A549 (cell line): Measurements from ENCODE around the gene NFAM1. TPM values are rescaled to one million over a fixed set of nuclear protein-coding genes. Genes with fewer than 3 reads are reported as not detected.
A peak's percentile ranks its signal among the peaks of the same experiment; 100 is the strongest.

Experiments used
- ATAC-seq, 2 experiments: fragments of 200-7000 bp in 1 of 2; fragments of >200 bp in 1 of 2; cut with Nextera tagmentation in 1 of 2; cut with Tn5 transposase in 1 of 2; 3 replicates each; pipeline versions ENCODE4 v1.8.0 to v1.9.1; 2018 to 2020; ENCODE audit warnings: mild to moderate bottlenecking in 1 of 2, moderate library complexity in 1 of 2
- CTCF ChIA-PET: fragments of 300-600 bp; sonication (Branson Sonifier 250); formaldehyde crosslinking; extraction: SDS; loops from one replicate; lab custom pipeline; 2021; ENCODE audit warnings: antibody characterized with exemption, inconsistent platforms; lab: Yijun Ruan, JAX
- POLR2A ChIA-PET: fragments of 350-600 bp; formaldehyde crosslinking; extraction: SDS; loops from one replicate; lab custom pipeline; 2021; ENCODE audit warnings: antibody characterized with exemption, inconsistent platforms; lab: Yijun Ruan, JAX
- DNase-seq, 2 experiments: peaks; one replicate each; pipeline versions ENCODE4 v3.0.0 to v3.0.0-alpha.2; 2011 to 2016; ENCODE audit warnings: low read depth in 1 of 2, low spot score in 1 of 2
- FAIRE-seq: peaks from 2 replicates; lab custom pipeline; 2011; peaks lifted over from hg19 to GRCh38; lab: Jason Lieb, UNC
- H3K27ac ChIP-seq, 2 experiments: fragments of >200 bp; sonication (Bioruptor Twin); formaldehyde crosslinking; 3 replicates each; pipeline ENCODE4 v1.5.1; 2016 to 2017
- H3K4me1 ChIP-seq: fragments of >200 bp; sonication (Bioruptor Twin); formaldehyde crosslinking; 3 replicates; pipeline ENCODE4 v1.6.1; 2016
- H3K4me2 ChIP-seq: fragments of >200 bp; sonication (Bioruptor Twin); formaldehyde crosslinking; 3 replicates; pipeline ENCODE4 v1.6.1; 2016
- H3K4me3 ChIP-seq: fragments of >200 bp; sonication (Bioruptor Twin); formaldehyde crosslinking; 3 replicates; pipeline ENCODE4 v1.5.1; 2016
- H3K9me3 ChIP-seq: fragments of >200 bp; sonication (Bioruptor Twin); formaldehyde crosslinking; 3 replicates; pipeline ENCODE4 v1.6.1; 2016
- BCL3 ChIP-seq: fragments of >200 bp; sonication (Bioruptor Twin); formaldehyde crosslinking; IDR thresholded peaks from 3 replicates; pipeline ENCODE4 v1.6.1; 2016
- CBX8 ChIP-seq: fragments of 200-600 bp; sonication (generic); IDR thresholded peaks from 2 replicates; pipeline ENCODE4 v1.6.1; 2016
- CEBPB ChIP-seq, 2 experiments: fragments of >200 bp in 1 of 2; sonication (Bioruptor Twin) in 1 of 2; formaldehyde crosslinking in 1 of 2; IDR thresholded peaks; 2 replicates each; pipeline ENCODE4 v1.6.1; 2012 to 2016
- CHD2 ChIP-seq: fragments of 150-350 bp; IDR thresholded peaks from 2 replicates; pipeline ENCODE4 v1.6.1; 2014; ENCODE audit warnings: low read length; ENCODE audit not compliant: partially characterized antibody
- CHD4 ChIP-seq: fragments of 200-600 bp; sonication (generic); IDR thresholded peaks from 2 replicates; pipeline ENCODE4 v1.6.1; 2016; ENCODE audit warnings: antibody characterized with exemption, mild to moderate bottlenecking, borderline replicate concordance
- E2F6 ChIP-seq: IDR thresholded peaks from 2 replicates; pipeline ENCODE4 v1.6.1; 2012; ENCODE audit warnings: low read depth, borderline replicate concordance
- EHF ChIP-seq: fragments of 250-450 bp; sonication (Bioruptor Pico); IDR thresholded peaks from 2 replicates; pipeline ENCODE4 v1.5.0; 2020; ENCODE audit warnings: mild to moderate bottlenecking
- EHMT2 ChIP-seq: fragments of 200-600 bp; sonication (generic); IDR thresholded peaks from 2 replicates; pipeline ENCODE4 v1.6.1; 2016; ENCODE audit warnings: antibody characterized with exemption, low read depth, mild to moderate bottlenecking, moderate library complexity
- ELK1 ChIP-seq: fragments of 150-350 bp; IDR thresholded peaks from 2 replicates; pipeline ENCODE4 v1.6.1; 2014; ENCODE audit warnings: low read depth, mild to moderate bottlenecking, low read length
- EP300 ChIP-seq, 2 experiments: fragments of >200 bp; sonication (Bioruptor Twin); formaldehyde crosslinking; IDR thresholded peaks; 2 replicates in 1 of 2; 3 replicates in 1 of 2; pipeline ENCODE4 v1.6.1; 2016 to 2017
- ESRRA ChIP-seq: fragments of 150-350 bp; IDR thresholded peaks from 2 replicates; pipeline ENCODE4 v1.6.1; 2014; ENCODE audit warnings: mild to moderate bottlenecking, low read length, borderline replicate concordance
- FOSL2 ChIP-seq, 2 experiments: fragments of 450-650 bp in 1 of 2; fragments of >200 bp in 1 of 2; sonication (Bioruptor Twin) in 1 of 2; formaldehyde crosslinking; IDR thresholded peaks; 2 replicates each; pipeline versions ENCODE4 v1.5.0 to v1.6.1; 2016 to 2020; ENCODE audit warnings: mild to moderate bottlenecking in 1 of 2, moderate library complexity in 1 of 2
- HDAC2 ChIP-seq: fragments of 200-600 bp; sonication (generic); IDR thresholded peaks from 2 replicates; pipeline ENCODE4 v1.6.1; 2016
- HMGXB4 ChIP-seq: fragments of 250-450 bp; sonication (Bioruptor Pico); IDR thresholded peaks from 2 replicates; pipeline ENCODE4 v1.5.0; 2021; ENCODE audit warnings: mild to moderate bottlenecking, moderate library complexity, borderline replicate concordance
- HOXA7 ChIP-seq: fragments of 250-450 bp; sonication (Bioruptor Pico); IDR thresholded peaks from 2 replicates; pipeline ENCODE4 v1.5.0; 2020; ENCODE audit warnings: mild to moderate bottlenecking, moderate library complexity
- HOXB5 ChIP-seq: fragments of 250-450 bp; sonication (Bioruptor Pico); IDR thresholded peaks from 2 replicates; pipeline ENCODE4 v1.5.0; 2020; ENCODE audit warnings: mild to moderate bottlenecking, moderate library complexity
- JUN ChIP-seq, 2 experiments: fragments of >200 bp; sonication (Bioruptor Twin); formaldehyde crosslinking; IDR thresholded peaks; 2 replicates in 1 of 2; 3 replicates in 1 of 2; pipeline ENCODE4 v1.6.1; 2016 to 2017
- JUNB ChIP-seq: fragments of >200 bp; sonication (Bioruptor Twin); formaldehyde crosslinking; IDR thresholded peaks from 2 replicates; pipeline ENCODE4 v1.6.1; 2016
- KDM1A ChIP-seq: fragments of 200-600 bp; sonication (generic); IDR thresholded peaks from 2 replicates; pipeline ENCODE4 v1.6.1; 2016; ENCODE audit warnings: low read depth, mild to moderate bottlenecking
- KDM5A ChIP-seq: fragments of 200-600 bp; sonication (generic); IDR thresholded peaks from 2 replicates; pipeline ENCODE4 v1.6.1; 2016; ENCODE audit warnings: antibody characterized with exemption, mild to moderate bottlenecking
- MAFK ChIP-seq: fragments of 450-650 bp; IDR thresholded peaks from 2 replicates; pipeline ENCODE4 v1.6.1; 2014; ENCODE audit not compliant: partially characterized antibody
- MAZ ChIP-seq: fragments of 150-350 bp; IDR thresholded peaks from 2 replicates; pipeline ENCODE4 v1.6.1; 2014; ENCODE audit warnings: antibody characterized with exemption, low read depth, low read length, borderline replicate concordance
- PHF8 ChIP-seq: fragments of 200-600 bp; sonication (generic); IDR thresholded peaks from 2 replicates; pipeline ENCODE4 v1.6.1; 2016; ENCODE audit warnings: low read depth, mild to moderate bottlenecking, antibody characterized with exemption, moderate library complexity, borderline replicate concordance
- RAD21 ChIP-seq, 2 experiments: fragments of >200 bp in 1 of 2; sonication (Bioruptor Twin) in 1 of 2; formaldehyde crosslinking in 1 of 2; IDR thresholded peaks in 1 of 2; conservative IDR thresholded peaks in 1 of 2; 2 replicates in 1 of 2; 3 replicates in 1 of 2; pipeline ENCODE4 v1.6.1; 2012 to 2018; ENCODE audit warnings: inconsistent platforms in 1 of 2
- RARB ChIP-seq: fragments of 250-450 bp; sonication (Bioruptor Pico); IDR thresholded peaks from 2 replicates; pipeline ENCODE4 v1.8.0; 2021; ENCODE audit warnings: mild to moderate bottlenecking, moderate library complexity
- RNF2 ChIP-seq: fragments of 200-600 bp; sonication (generic); IDR thresholded peaks from 2 replicates; pipeline ENCODE4 v1.6.1; 2016; ENCODE audit warnings: low read depth, mild to moderate bottlenecking, antibody characterized with exemption, moderate library complexity, borderline replicate concordance
- SMC3 ChIP-seq: fragments of >200 bp; sonication (Bioruptor Twin); formaldehyde crosslinking; IDR thresholded peaks from 3 replicates; pipeline ENCODE4 v1.6.1; 2018; ENCODE audit warnings: inconsistent platforms
- SREBF2 ChIP-seq: fragments of 450-650 bp; IDR thresholded peaks from 2 replicates; pipeline ENCODE4 v1.6.1; 2014; ENCODE audit warnings: mild to moderate bottlenecking, moderate library complexity
- TFCP2L1 ChIP-seq: fragments of 250-450 bp; sonication (Bioruptor Pico); IDR thresholded peaks from 2 replicates; pipeline ENCODE4 v1.5.0; 2021; ENCODE audit warnings: mild to moderate bottlenecking
- ZC3H11A ChIP-seq: fragments of 450-650 bp; IDR thresholded peaks from 2 replicates; pipeline ENCODE4 v1.6.1; 2014; ENCODE audit warnings: antibody characterized with exemption, mild to moderate bottlenecking
- ZFP36 ChIP-seq: fragments of 450-650 bp; IDR thresholded peaks from 2 replicates; pipeline ENCODE4 v1.6.1; 2014; ENCODE audit warnings: borderline replicate concordance; ENCODE audit not compliant: partially characterized antibody
- ZSCAN20 ChIP-seq: fragments of 250-450 bp; sonication (Bioruptor Pico); IDR thresholded peaks from 2 replicates; pipeline ENCODE4 v1.8.0; 2022; ENCODE audit warnings: mild to moderate bottlenecking, moderate library complexity
- WGBS: methylation state at CpG from one replicate; pipeline ENCODE4 v1.1.6; 2017; ENCODE audit errors: missing lambda C conversion rate; 5-methylcytosine and 5-hydroxymethylcytosine counted together
- polyA plus RNA-seq, 4 experiments: library from polyadenylated mRNA; depleted of rRNA in 3 of 4; stranded (reverse); fragments of >200 nt; fragmentation: RNase III in 1 of 4; extraction: RNeasy Plus Mini Kit Qiagen cat#74134 plus additional on column Dnase treatment in 1 of 4; gene quantifications; 2 replicates in 3 of 4; 3 replicates in 1 of 4; pipeline ENCODE4 v1.2.3, GENCODE V29; 2011 to 2017
- TF ChIP-seq, protein P1 (sequence below): fragments of >200 bp; sonication (Bioruptor Twin); formaldehyde crosslinking; IDR thresholded peaks from 3 replicates; pipeline ENCODE4 v1.5.1; 2016

Gene NFAM1
- polyA plus RNA-seq, 2 of the 4 experiments (the other 2 are of a cell fraction) = not detected

DNA sequence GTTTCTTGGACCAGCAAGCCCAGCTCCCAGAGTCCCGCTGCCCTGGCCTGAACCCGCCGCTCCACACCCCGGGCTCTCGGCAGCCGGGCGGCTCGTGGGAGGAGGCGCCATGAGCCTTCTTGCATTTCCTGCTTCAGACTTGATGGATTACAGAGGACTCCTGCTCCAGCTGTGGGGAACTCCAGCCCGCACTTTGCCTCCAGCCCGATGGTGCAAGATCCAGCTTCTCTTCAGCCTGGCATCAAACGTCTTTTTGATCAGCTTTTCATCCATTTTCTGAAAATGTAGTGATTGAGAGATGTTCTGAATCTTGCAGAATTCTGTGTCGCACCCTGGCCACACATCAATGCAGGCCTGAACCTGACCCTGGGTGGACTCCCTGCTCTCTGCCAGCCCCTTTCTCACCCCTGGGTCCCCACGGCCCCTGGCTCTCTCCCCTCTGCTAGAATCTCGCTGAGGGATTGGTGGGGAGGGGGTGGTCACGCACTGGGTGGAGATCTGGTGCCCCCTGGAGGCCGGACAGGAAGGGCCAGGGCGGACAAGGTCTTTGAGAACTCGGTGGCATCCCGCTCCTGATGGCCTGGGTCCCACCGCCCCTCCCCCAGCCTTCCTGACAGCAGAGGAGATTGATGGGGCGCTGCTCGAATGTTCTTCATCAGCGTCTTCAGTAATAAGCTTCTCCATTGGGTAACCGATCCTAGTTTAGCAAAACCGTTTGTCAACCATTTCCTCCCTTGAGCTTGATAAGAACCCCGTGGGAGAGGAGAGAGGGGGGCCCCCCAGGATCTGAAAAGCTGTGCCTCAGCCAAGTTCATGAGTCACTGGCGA is 12.1 kb upstream of the NFAM1 start:
- WGBS = 3% methylated on average over 10 of the region's 28 CpGs
- CTCF ChIA-PET = interaction anchor here (0.6 to 5.0 kb wide), 40 partner anchors 8 to 747 kb away, joined by 3 to 32 read pairs (median 4); partner anchors contain the start of genes NDUFA6 and SMDT1
- Histone ChIP-seq H3K9me3 (no peaks in the 10 kb centered on the region), H3K4me2 (peak overlapping the region; percentile 93), H3K27ac (peak overlapping the region; percentile 68 to 74), H3K4me1 (peaks cover 5% of the 10 kb centered on the region; the same call in 1 of the 3 replicates), H3K4me3 (peak overlapping the region; percentile 30)
- peak; percentile 67 to 74 for DNase-seq
- ATAC-seq = peak; percentile 84 to 90
- POLR2A ChIA-PET = interaction anchor here (1.2 kb wide), 1 partner anchor 365 kb away, joined by 3 read pairs; the partner anchor contains the start of gene SMDT1
- no peak for FAIRE-seq
- no peak for TF ChIP-seq HMGXB4 (CRISPR knock-in tag)
- no peak for TF ChIP-seq EP300 (IDR thresholded peaks at IDR 0.05)
- no peak for TF ChIP-seq E2F6
- no peak for TF ChIP-seq KDM5A
- no peak for TF ChIP-seq EHMT2
- TF ChIP-seq, protein P1, sequence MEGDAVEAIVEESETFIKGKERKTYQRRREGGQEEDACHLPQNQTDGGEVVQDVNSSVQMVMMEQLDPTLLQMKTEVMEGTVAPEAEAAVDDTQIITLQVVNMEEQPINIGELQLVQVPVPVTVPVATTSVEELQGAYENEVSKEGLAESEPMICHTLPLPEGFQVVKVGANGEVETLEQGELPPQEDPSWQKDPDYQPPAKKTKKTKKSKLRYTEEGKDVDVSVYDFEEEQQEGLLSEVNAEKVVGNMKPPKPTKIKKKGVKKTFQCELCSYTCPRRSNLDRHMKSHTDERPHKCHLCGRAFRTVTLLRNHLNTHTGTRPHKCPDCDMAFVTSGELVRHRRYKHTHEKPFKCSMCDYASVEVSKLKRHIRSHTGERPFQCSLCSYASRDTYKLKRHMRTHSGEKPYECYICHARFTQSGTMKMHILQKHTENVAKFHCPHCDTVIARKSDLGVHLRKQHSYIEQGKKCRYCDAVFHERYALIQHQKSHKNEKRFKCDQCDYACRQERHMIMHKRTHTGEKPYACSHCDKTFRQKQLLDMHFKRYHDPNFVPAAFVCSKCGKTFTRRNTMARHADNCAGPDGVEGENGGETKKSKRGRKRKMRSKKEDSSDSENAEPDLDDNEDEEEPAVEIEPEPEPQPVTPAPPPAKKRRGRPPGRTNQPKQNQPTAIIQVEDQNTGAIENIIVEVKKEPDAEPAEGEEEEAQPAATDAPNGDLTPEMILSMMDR = peak; percentile 63
- no peak for TF ChIP-seq JUNB
- no peak for TF ChIP-seq RARB (CRISPR knock-in tag)
- TF ChIP-seq PHF8 = no peak
- peak; percentile 73 for TF ChIP-seq RAD21 (conservative IDR thresholded peaks at IDR 0.05 in 1 of 2, IDR thresholded peaks at IDR 0.05 in 1 of 2)
- no peak for TF ChIP-seq HOXA7 (CRISPR knock-in tag)
- no peak for TF ChIP-seq ESRRA
- TF ChIP-seq CEBPB (IDR thresholded peaks at IDR 0.05) = peak in 1 of 2 experiments; percentile 34; a peak in 1 of 4 replicates
- TF ChIP-seq ZSCAN20 (CRISPR knock-in tag) = no peak
- TF ChIP-seq SMC3 = peak; percentile 49
- no peak for TF ChIP-seq EHF
- no peak for TF ChIP-seq SREBF2
- TF ChIP-seq ELK1 = no peak
- no peak for TF ChIP-seq FOSL2 (IDR thresholded peaks at IDR 0.05)
- no peak for TF ChIP-seq FOSL2 (CRISPR knock-in tag; IDR thresholded peaks at IDR 0.05)
- no peak for TF ChIP-seq KDM1A
- TF ChIP-seq CHD2 = no peak
- TF ChIP-seq JUN (IDR thresholded peaks at IDR 0.05) = no peak
- no peak for TF ChIP-seq ZFP36
- no peak for TF ChIP-seq CHD4
- no peak for TF ChIP-seq ZC3H11A
- no peak for TF ChIP-seq TFCP2L1 (CRISPR knock-in tag)
- TF ChIP-seq MAZ = no peak
- no peak for TF ChIP-seq MAFK
- TF ChIP-seq HDAC2 = no peak
- TF ChIP-seq BCL3 = no peak
- TF ChIP-seq RNF2 = no peak
- TF ChIP-seq HOXB5 = peak; percentile 70; the same call in 1 of the 2 replicates
- no peak for TF ChIP-seq CBX8
